Thoracic aorta (tissue), 2 donors: Measurements from ENCODE around the gene DGKA. TPM values are rescaled to one million over a fixed set of nuclear protein-coding genes. Genes with fewer than 3 reads are reported as not detected.

Experiments
- ATAC-seq: fragments of 150-250 bp; one replicate; pipeline ENCODE4 v1.8.0; 2017; ENCODE audit warnings: low read depth; ENCODE audit not compliant: insufficient number of reproducible peaks, low FRiP score
- DNase-seq: peaks from one replicate; pipeline ENCODE4 v3.0.0-alpha.2; 2020; ENCODE audit warnings: low spot score
- H3K27ac ChIP-seq, 2 donors: fragments of 200-600 bp; sonication (generic); 1 replicate in 1 of 2; 2 replicates in 1 of 2; pipeline ENCODE4 v1.5.1; 2016; ENCODE audit warnings: mild to moderate bottlenecking in 2 of 2, moderate library complexity in 2 of 2
- H3K27me3 ChIP-seq: fragments of 200-600 bp; sonication (generic); replicated peaks from 2 replicates; pipeline ENCODE4 v1.6.0; 2016; ENCODE audit warnings: mild to moderate bottlenecking; ENCODE audit not compliant: insufficient read depth
- H3K36me3 ChIP-seq: fragments of 200-600 bp; sonication (generic); one replicate; pipeline ENCODE4 v1.5.1; 2016
- H3K4me1 ChIP-seq, 2 donors: fragments of 200-600 bp; sonication (generic); 1 replicate in 1 of 2; 2 replicates in 1 of 2; pipeline versions ENCODE4 v1.5.1 to v1.6.0; 2016; ENCODE audit warnings: low read depth in 2 of 2, mild to moderate bottlenecking in 1 of 2; ENCODE audit not compliant: control insufficient read depth in 1 of 2
- H3K4me3 ChIP-seq: fragments of 200-600 bp; sonication (generic); 2 replicates; pipeline ENCODE4 v1.5.1; 2016; ENCODE audit warnings: mild to moderate bottlenecking
- H3K9me3 ChIP-seq: fragments of 200-600 bp; sonication (generic); 2 replicates; pipeline ENCODE4 v1.5.1; 2016
- CTCF ChIP-seq: fragments of 200-600 bp; sonication (generic); IDR thresholded peaks from one replicate; pipeline ENCODE4 v1.5.1; 2019; ENCODE audit warnings: antibody characterized with exemption
- total RNA-seq, 2 donors: library from RNA; depleted of rRNA; stranded (reverse); fragments of >200 nt; gene quantifications; one replicate each; pipeline versions ENCODE4 v1.1.0 to v1.2.3, GENCODE V29; 2016

Gene DGKA
- total RNA-seq, 2 donors from 2014 or later: 72.8 to 104 TPM

- DNase-seq: peak; percentile 64
- peak; percentile 72 for TF ChIP-seq CTCF
Observed at GRCh38 chr12:55926738-55927587, 4.0 kb upstream of the DGKA start.

GRCh38 chr12:55927588-55928502, 3.1 kb upstream of the DGKA start, which contains the start of gene PYM1:
Gene PYM1, minus strand, starts transcription at chr12:55927894. Its CDS starts 133 bp downstream, at chr12:55927761.
- peaks cover 21 to 48% of the 10 kb centered on the region in 2 donors for H3K4me1 ChIP-seq
- peak within 1 kb of the TSS; percentile 84 to 93 for H3K27ac ChIP-seq
- DNase-seq (no peak), ATAC-seq (peak; percentile 23)
- no peak for TF ChIP-seq CTCF
- H3K9me3 ChIP-seq: no peaks in the 10 kb centered on the region
- no peaks in the 10 kb centered on the region for H3K36me3 ChIP-seq
- peak within 1 kb of the TSS; percentile 81 for H3K4me3 ChIP-seq
- H3K27me3 ChIP-seq: no peaks in the 10 kb centered on the region

More at GRCh38 chr12:55926738-55927587, 4.0 kb upstream of the DGKA start:
- Histone ChIP-seq H3K36me3 (no peaks in the 10 kb centered on the region), H3K4me1 (peaks cover 19 to 49% of the 10 kb centered on the region in 2 donors), H3K27ac (peak overlapping the region; percentile 84 to 93), H3K27me3 (no peaks in the 10 kb centered on the region), H3K9me3 (no peaks in the 10 kb centered on the region), H3K4me3 (peak overlapping the region; percentile 81)
- ATAC-seq: peak; percentile 81

GRCh38 chr12:55929306-55929791, 1.6 kb upstream of the DGKA start:
- H3K4me3 ChIP-seq: no peak overlapping the region
- DNase-seq (no peak), ATAC-seq (no peak)
- H3K36me3 ChIP-seq: no peaks in the 10 kb centered on the region
- peak overlapping the region in 1 of 2 donors; percentile 93 for H3K27ac ChIP-seq
- peaks cover 27 to 59% of the 10 kb centered on the region in 2 donors for H3K4me1 ChIP-seq
- no peaks in the 10 kb centered on the region for H3K27me3 ChIP-seq
- H3K9me3 ChIP-seq: no peaks in the 10 kb centered on the region
- no peak for TF ChIP-seq CTCF

GRCh38 chr12:55931317-55931779, 386 bp downstream of the DGKA start:
- Histone ChIP-seq H3K4me3 (peak overlapping the region; percentile 80), H3K9me3 (no peaks in the 10 kb centered on the region), H3K27ac (peak overlapping the region; percentile 80 to 92), H3K36me3 (no peaks in the 10 kb centered on the region), H3K27me3 (no peaks in the 10 kb centered on the region), H3K4me1 (peaks cover 20 to 55% of the 10 kb centered on the region in 2 donors)
- DNase-seq: no peak
- ATAC-seq: no peak
- TF ChIP-seq CTCF: no peak
